Loucy (cell line): ENCODE data around the gene KRTAP10-2.

ENCODE experiments used
- H2AFZ ChIP-seq: fragments of 200-600 bp; sonication (generic); 2 replicates; pipeline ENCODE4 v1.6.0; 2016; ENCODE audit warnings: antibody characterized with exemption, mild to moderate bottlenecking, low read length, moderate library complexity
- H3F3A ChIP-seq: fragments of 200-600 bp; 2 replicates; pipeline ENCODE4 v1.6.0; 2016; ENCODE audit warnings: antibody characterized with exemption, low read depth, mild to moderate bottlenecking
- H3K27me3 ChIP-seq: fragments of 200-600 bp; sonication (generic); 2 replicates; pipeline ENCODE4 v1.6.1; 2014; ENCODE audit warnings: low read length, mild to moderate bottlenecking; ENCODE audit not compliant: insufficient read depth, poor library complexity, severe bottlenecking
- H3K36me3 ChIP-seq: fragments of 200-600 bp; sonication (generic); 2 replicates; pipeline ENCODE4 v1.6.1; 2016; ENCODE audit warnings: low read length; ENCODE audit not compliant: insufficient read depth
- H3K4me1 ChIP-seq: fragments of 200-600 bp; sonication (generic); 2 replicates; pipeline ENCODE4 v1.5.1; 2014; ENCODE audit warnings: low read length, mild to moderate bottlenecking; ENCODE audit not compliant: insufficient read depth, poor library complexity, severe bottlenecking
- H3K4me2 ChIP-seq: fragments of 200-600 bp; sonication (generic); 2 replicates; pipeline ENCODE4 v1.6.0; 2014; ENCODE audit warnings: antibody characterized with exemption, low read length, low read depth, mild to moderate bottlenecking; ENCODE audit not compliant: poor library complexity, severe bottlenecking
- H3K4me3 ChIP-seq: fragments of 200-600 bp; sonication (generic); 2 replicates; pipeline ENCODE4 v1.5.1; 2014; ENCODE audit warnings: low read length, mild to moderate bottlenecking, mixed read lengths; ENCODE audit not compliant: poor library complexity, severe bottlenecking
- H3K79me2 ChIP-seq: fragments of 200-600 bp; sonication (generic); 2 replicates; pipeline ENCODE4 v1.6.1; 2014; ENCODE audit warnings: low read length; ENCODE audit not compliant: insufficient read depth
- H3K9ac ChIP-seq: fragments of 200-600 bp; sonication (generic); 2 replicates; pipeline ENCODE4 v1.6.0; 2014; ENCODE audit warnings: mild to moderate bottlenecking, low read depth, low read length, moderate library complexity; ENCODE audit not compliant: poor library complexity, severe bottlenecking
- H3K9me2 ChIP-seq: fragments of 200-600 bp; sonication (generic); replicated peaks from 2 replicates; pipeline ENCODE4 v1.6.1; 2016; ENCODE audit warnings: low read depth, low read length, mixed read lengths
- H3K9me3 ChIP-seq: fragments of 200-600 bp; sonication (generic); 2 replicates; pipeline ENCODE4 v1.6.1; 2014; ENCODE audit warnings: mild to moderate bottlenecking, antibody characterized with exemption, low read length, low read depth; ENCODE audit not compliant: insufficient read depth
- H4K20me1 ChIP-seq: fragments of 200-600 bp; sonication (generic); 2 replicates; pipeline ENCODE4 v1.6.0; 2014; ENCODE audit warnings: antibody characterized with exemption, low read length, mild to moderate bottlenecking; ENCODE audit not compliant: insufficient read depth, poor library complexity, severe bottlenecking
- EZH2phosphoT487 ChIP-seq: fragments of 200-600 bp; IDR thresholded peaks from 2 replicates; pipeline ENCODE4 v1.6.1; 2018; ENCODE audit warnings: antibody characterized with exemption, mild to moderate bottlenecking, moderate library complexity, borderline replicate concordance
- TF ChIP-seq, protein P1 (sequence below): fragments of 200-600 bp; sonication (generic); conservative IDR thresholded peaks from 2 replicates; pipeline ENCODE4 v1.5.1; 2014; ENCODE audit warnings: mild to moderate bottlenecking, antibody characterized with exemption, low read length

KRTAP10-2 gene

DNA sequence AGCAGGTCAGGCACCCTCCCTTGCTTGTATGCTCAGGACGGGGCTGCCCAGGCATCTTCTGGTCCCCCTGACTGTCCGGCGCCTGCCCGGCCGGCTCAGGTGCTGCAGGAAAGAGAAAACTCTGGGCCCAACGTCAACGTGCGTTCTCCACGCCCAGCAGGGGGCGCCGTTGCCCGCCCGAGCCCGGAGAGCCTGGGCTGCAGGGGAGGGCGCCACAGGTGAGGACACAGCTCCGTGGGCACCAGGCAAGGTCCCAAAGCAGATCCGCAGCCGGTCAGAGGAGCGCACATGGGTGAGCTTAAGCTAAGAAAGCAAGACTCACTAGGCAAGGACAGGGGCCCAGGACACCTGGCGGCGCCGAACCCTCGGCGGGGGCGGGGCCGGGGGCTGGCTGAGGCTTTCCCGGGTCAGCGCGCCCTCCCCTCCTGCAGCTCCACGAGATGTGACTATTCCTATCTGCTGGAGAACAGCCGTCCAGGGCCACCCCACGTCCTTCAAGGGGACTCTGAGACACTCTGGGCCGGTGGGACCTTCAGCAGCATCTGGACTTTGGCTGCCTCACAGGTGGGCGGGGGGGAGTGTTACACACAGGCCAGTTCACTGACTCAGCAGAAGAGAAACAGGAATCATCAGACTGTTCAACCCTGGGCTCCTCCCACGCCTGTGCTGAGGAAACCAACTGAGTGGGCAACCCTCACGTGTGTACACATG, 40.6 kb downstream of the KRTAP10-2 start:
- H3F3A ChIP-seq: no peaks in the 10 kb centered on the region
- no peaks in the 10 kb centered on the region for H3K27me3 ChIP-seq
- no peak overlapping the region for H3K9ac ChIP-seq
- H3K36me3 ChIP-seq: no peaks in the 10 kb centered on the region
- no peaks in the 10 kb centered on the region for H3K4me1 ChIP-seq
- peak overlapping the region; percentile 7 for H3K4me3 ChIP-seq
- peak overlapping the region; percentile 4 for H3K4me2 ChIP-seq
- H3K9me3 ChIP-seq: no peaks in the 10 kb centered on the region
- H3K79me2 ChIP-seq: no peaks in the 10 kb centered on the region
- no peaks in the 10 kb centered on the region for H3K9me2 ChIP-seq
- no peak for TF ChIP-seq EZH2phosphoT487
- TF ChIP-seq, protein P1, sequence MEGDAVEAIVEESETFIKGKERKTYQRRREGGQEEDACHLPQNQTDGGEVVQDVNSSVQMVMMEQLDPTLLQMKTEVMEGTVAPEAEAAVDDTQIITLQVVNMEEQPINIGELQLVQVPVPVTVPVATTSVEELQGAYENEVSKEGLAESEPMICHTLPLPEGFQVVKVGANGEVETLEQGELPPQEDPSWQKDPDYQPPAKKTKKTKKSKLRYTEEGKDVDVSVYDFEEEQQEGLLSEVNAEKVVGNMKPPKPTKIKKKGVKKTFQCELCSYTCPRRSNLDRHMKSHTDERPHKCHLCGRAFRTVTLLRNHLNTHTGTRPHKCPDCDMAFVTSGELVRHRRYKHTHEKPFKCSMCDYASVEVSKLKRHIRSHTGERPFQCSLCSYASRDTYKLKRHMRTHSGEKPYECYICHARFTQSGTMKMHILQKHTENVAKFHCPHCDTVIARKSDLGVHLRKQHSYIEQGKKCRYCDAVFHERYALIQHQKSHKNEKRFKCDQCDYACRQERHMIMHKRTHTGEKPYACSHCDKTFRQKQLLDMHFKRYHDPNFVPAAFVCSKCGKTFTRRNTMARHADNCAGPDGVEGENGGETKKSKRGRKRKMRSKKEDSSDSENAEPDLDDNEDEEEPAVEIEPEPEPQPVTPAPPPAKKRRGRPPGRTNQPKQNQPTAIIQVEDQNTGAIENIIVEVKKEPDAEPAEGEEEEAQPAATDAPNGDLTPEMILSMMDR: peak; percentile 77
- H4K20me1 ChIP-seq: no peaks in the 10 kb centered on the region
- H2AFZ ChIP-seq: 0 out of 2 replicates have a peak overlapping the region, but pooled peaks have one; percentile 3

- H3K9me2 ChIP-seq: no peaks in the 10 kb centered on the region
- peak overlapping the region; percentile 4 for H3K4me2 ChIP-seq
- H3K79me2 ChIP-seq: no peaks in the 10 kb centered on the region
- no peak overlapping the region for H3K4me3 ChIP-seq
- H2AFZ ChIP-seq: no peak overlapping the region
- no peaks in the 10 kb centered on the region for H3K27me3 ChIP-seq
- H3K9me3 ChIP-seq: no peaks in the 10 kb centered on the region
- no peak overlapping the region for H3K9ac ChIP-seq
- no peaks in the 10 kb centered on the region for H3F3A ChIP-seq
- no peaks in the 10 kb centered on the region for H3K36me3 ChIP-seq
- no peak for TF ChIP-seq EZH2phosphoT487
- TF ChIP-seq, protein P1: no peak
- no peaks in the 10 kb centered on the region for H4K20me1 ChIP-seq
- H3K4me1 ChIP-seq: no peaks in the 10 kb centered on the region
These were observed 41.2 kb downstream of the KRTAP10-2 start for GRCh38 chr21:44510109-44510507.

GRCh38 chr21:44509539-44509938, 41.8 kb downstream of the KRTAP10-2 start:
- Histone ChIP-seq H3K4me1 (no peaks in the 10 kb centered on the region), H3K9me2 (no peaks in the 10 kb centered on the region), H4K20me1 (no peaks in the 10 kb centered on the region), H3K4me2 (no peak overlapping the region), H3K9ac (no peak overlapping the region), H2AFZ (no peak overlapping the region), H3K79me2 (no peaks in the 10 kb centered on the region), H3K4me3 (no peak overlapping the region), H3K27me3 (no peaks in the 10 kb centered on the region), H3K36me3 (no peaks in the 10 kb centered on the region), H3K9me3 (no peaks in the 10 kb centered on the region), H3F3A (no peaks in the 10 kb centered on the region)
- TF ChIP-seq, protein P1: peak; percentile 36
- TF ChIP-seq EZH2phosphoT487: no peak
